GM19468 (cell line): ENCODE measurements around the gene DNLZ.

Source experiments
- ATAC-seq: cut with Tn5 transposase; IDR thresholded peaks from one replicate; pipeline ENCODE4 v1.9.1; 2021; ENCODE audit warnings: mild to moderate bottlenecking, moderate library complexity, moderate number of reproducible peaks; ENCODE audit not compliant: unreplicated experiment; ENCODE audit errors: extremely low read depth

The DNLZ gene

DNA sequence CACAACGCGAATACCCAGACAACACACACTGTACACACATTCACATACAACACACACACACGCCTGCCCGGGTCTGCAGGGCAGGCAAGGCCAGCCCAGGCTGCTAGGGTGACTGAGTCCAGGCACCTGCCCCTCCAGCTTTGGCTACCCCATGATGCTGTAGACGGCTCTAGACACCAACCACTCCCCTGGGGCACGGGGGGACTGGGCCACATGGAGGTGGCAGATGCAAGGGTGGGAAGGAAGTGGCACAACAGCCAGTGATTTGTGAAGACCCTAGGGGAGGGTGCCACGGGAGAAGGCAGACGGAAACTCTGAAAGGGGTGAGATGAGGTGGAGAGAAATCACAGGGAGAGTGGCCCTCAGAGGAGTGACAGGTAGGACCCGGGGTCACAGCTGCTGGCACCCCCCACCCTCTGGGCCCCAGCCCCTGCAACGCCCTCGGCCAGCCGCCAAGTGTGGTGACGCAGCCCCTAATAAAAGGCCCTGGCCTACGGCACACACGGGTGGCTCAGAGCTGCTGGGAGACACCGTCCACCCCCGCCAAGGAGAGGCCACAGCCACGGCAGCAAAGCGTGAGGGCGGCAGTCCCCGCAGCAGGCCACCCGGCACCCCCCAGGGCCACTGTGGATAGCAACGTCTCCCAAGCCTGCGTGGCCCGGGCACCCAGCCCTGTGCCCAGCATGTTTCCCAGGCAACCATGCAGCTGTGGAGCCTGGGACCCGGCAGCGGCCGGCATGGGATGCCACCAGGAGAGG is 53.1 kb downstream of the DNLZ start:
- no peak for ATAC-seq

DNA sequence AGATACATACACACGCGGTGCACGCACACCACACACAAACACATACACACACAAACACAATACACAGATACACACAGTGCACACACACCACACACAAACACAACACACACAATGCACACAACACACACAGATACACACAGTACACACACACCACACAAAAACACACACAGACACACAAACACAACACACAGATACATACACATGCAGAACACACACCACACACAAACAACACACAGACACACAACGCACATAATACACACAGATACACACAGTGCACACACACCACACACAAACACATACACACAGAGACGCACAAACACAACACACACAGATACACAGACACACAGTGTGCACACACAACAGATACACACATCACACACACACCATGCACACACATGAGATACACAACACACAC is 53.7 kb downstream of the DNLZ start:
- ATAC-seq, result no peak
